HL-60 (cell line): ENCODE data around the gene MSH3.

Experiments used
- DNase-seq, 2 experiments: peaks; one replicate each; pipeline ENCODE4 v3.0.0-alpha.2; 2010 to 2020; ENCODE audit warnings: low read depth in 1 of 2, low spot score in 1 of 2
- H3K27ac ChIP-seq: fragments of 250-450 bp; sonication (Bioruptor Pico); replicated peaks from 2 replicates; pipeline ENCODE4 v1.5.1; 2020; ENCODE audit warnings: mild to moderate bottlenecking, moderate library complexity
- H3K27me3 ChIP-seq: fragments of 250-450 bp; sonication (Bioruptor Pico); 2 replicates; pipeline ENCODE4 v1.5.1; 2021; ENCODE audit warnings: mild to moderate bottlenecking, moderate library complexity; ENCODE audit not compliant: insufficient read depth, poor library complexity, severe bottlenecking
- H3K4me3 ChIP-seq: replicated peaks from 2 replicates; pipeline ENCODE4 v1.5.1; 2011; ENCODE audit warnings: mild to moderate bottlenecking, control low read depth, low read length; ENCODE audit not compliant: insufficient read depth
- CTCF ChIP-seq: IDR thresholded peaks from one replicate; pipeline ENCODE4 v1.5.1; 2011; ENCODE audit warnings: low read length, control low read depth, inconsistent platforms; ENCODE audit not compliant: insufficient read depth
- GABPA ChIP-seq: IDR thresholded peaks from 2 replicates; pipeline ENCODE4 v1.6.1; 2012; ENCODE audit warnings: low read depth
- POLR2AphosphoS5 ChIP-seq: IDR thresholded peaks from 2 replicates; pipeline ENCODE4 v1.6.1; 2012; ENCODE audit warnings: low read depth
- REST ChIP-seq: IDR thresholded peaks from 2 replicates; pipeline ENCODE4 v1.6.1; 2012; ENCODE audit warnings: low read depth; ENCODE audit not compliant: insufficient replicate concordance
- SPI1 ChIP-seq: IDR thresholded peaks from 2 replicates; pipeline ENCODE4 v1.6.1; 2012; ENCODE audit warnings: low read depth, mild to moderate bottlenecking, borderline replicate concordance

Gene MSH3

GRCh38 chr5:80755626-80756025 is 101.2 kb downstream of the MSH3 start:
- no peaks in the 10 kb centered on the region for H3K27me3 ChIP-seq
- no peak overlapping the region for H3K27ac ChIP-seq
- H3K4me3 ChIP-seq, result no peak overlapping the region
- no peak for TF ChIP-seq SPI1
- TF ChIP-seq POLR2AphosphoS5, result no peak
- no peak for TF ChIP-seq GABPA
- no peak for TF ChIP-seq CTCF
- TF ChIP-seq REST, result no peak
- DNase-seq, result no peak

GRCh38 chr5:80756292-80756691 is 101.8 kb downstream of the MSH3 start:
- Histone ChIP-seq H3K4me3 (no peak overlapping the region), H3K27ac (no peak overlapping the region), H3K27me3 (no peaks in the 10 kb centered on the region)
- no peak for DNase-seq
- TF ChIP-seq GABPA (no peak), SPI1 (no peak), CTCF (no peak), REST (no peak), POLR2AphosphoS5 (no peak)

GRCh38 chr5:80757290-80757689 is 102.8 kb downstream of the MSH3 start:
- Histone ChIP-seq H3K27ac (no peak overlapping the region), H3K27me3 (no peaks in the 10 kb centered on the region), H3K4me3 (no peak overlapping the region)
- no peak for TF ChIP-seq POLR2AphosphoS5
- TF ChIP-seq CTCF, result no peak
- no peak for TF ChIP-seq GABPA
- TF ChIP-seq SPI1, result no peak
- TF ChIP-seq REST, result no peak
- no peak for DNase-seq
